ENCODE results near the gene SLC5A2.
"Not testable (repeated sequence)": the region's sequence is repeated elsewhere in the genome, so short reads cannot be mapped to it uniquely, and the experiment has no call there.

Gene SLC5A2

DNA sequence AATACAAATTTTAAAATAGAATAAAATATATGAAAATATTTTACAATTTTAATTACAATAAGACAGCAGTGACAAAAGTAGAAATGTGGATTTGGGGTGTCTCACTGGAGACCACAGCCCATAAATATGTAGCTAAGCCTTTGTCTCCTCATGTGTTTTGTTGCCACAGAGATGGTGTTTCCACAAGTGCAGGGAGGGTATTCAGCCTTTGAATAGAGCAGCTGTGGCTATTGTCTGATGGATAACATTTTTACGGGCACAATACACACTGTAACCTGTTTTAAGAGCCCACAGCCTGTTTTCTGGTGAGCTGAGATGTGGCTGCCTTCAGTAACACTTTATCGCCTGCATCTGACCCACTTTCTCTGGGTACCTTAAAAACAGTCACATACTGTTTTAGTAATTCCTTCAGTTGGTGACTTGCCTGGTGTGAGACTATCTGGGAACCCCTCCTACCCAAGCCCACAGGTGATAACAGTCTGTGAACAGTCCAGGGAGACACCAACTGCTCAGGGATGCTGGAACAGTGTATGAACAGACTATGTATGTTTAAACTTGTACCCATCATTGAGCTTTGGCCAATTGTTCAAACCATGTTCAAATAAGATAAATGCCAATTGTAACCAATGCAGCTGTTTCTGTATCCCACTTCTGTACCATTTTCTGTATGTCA, 37.0 kb downstream of the SLC5A2 start:
- Histone ChIP-seq H3K79me2 (ENCODE audit: low read length) (no peaks in the 10 kb centered on the region), H3K9ac (ENCODE audit: low read length) (no peak overlapping the region), H3K4me1 (ENCODE audit: low read length) (no peaks in the 10 kb centered on the region), H3K27ac (ENCODE audit: low read length) (no peak overlapping the region), H3K4me2 (ENCODE audit: low read length) (no peak overlapping the region), H4K20me1 (ENCODE audit: insufficient read depth, low read length) (no peaks in the 10 kb centered on the region), H3K9me3 (ENCODE audit: insufficient read depth, low read length) (no peaks in the 10 kb centered on the region), H2AFZ (ENCODE audit: low read depth, low read length) (no peak overlapping the region), H3K36me3 (replicated peaks; ENCODE audit: low read depth, low read length) (no peaks in the 10 kb centered on the region), H3K27me3 (ENCODE audit: low read depth, low read length) (no peaks in the 10 kb centered on the region), H3K4me3 (ENCODE audit: low read length) (no peak overlapping the region)
- no peak for TF ChIP-seq EZH2phosphoT487 (IDR thresholded peaks at IDR 0.05; ENCODE audit: low read depth)
- TF ChIP-seq, protein P1, sequence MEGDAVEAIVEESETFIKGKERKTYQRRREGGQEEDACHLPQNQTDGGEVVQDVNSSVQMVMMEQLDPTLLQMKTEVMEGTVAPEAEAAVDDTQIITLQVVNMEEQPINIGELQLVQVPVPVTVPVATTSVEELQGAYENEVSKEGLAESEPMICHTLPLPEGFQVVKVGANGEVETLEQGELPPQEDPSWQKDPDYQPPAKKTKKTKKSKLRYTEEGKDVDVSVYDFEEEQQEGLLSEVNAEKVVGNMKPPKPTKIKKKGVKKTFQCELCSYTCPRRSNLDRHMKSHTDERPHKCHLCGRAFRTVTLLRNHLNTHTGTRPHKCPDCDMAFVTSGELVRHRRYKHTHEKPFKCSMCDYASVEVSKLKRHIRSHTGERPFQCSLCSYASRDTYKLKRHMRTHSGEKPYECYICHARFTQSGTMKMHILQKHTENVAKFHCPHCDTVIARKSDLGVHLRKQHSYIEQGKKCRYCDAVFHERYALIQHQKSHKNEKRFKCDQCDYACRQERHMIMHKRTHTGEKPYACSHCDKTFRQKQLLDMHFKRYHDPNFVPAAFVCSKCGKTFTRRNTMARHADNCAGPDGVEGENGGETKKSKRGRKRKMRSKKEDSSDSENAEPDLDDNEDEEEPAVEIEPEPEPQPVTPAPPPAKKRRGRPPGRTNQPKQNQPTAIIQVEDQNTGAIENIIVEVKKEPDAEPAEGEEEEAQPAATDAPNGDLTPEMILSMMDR (IDR thresholded peaks at IDR 0.05; ENCODE audit: low read depth, low read length): no peak

DNA sequence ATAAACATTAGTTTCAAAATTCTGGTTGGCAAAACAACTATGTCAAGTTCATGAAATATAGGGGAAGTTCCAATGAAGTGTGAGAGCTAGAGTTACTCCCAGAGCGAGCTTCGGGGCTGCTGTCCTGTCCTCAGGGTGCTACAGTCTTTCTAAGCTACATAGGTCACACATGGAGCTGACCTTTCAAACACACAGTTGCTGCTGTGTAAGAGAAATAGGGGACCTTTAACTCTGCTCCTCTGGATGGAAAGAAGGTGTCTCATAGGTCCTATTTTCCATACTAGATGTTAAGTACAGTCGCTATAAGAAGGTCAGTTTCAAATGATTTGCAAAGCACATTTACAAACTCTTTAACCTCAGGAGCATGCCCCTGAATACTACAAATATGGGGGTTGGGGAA, 38.4 kb downstream of the SLC5A2 start:
- Histone ChIP-seq H3K9ac (ENCODE audit: low read length) (no peak overlapping the region), H2AFZ (ENCODE audit: low read depth, low read length) (no peak overlapping the region), H4K20me1 (ENCODE audit: insufficient read depth, low read length) (no peaks in the 10 kb centered on the region), H3K9me3 (ENCODE audit: insufficient read depth, low read length) (no peaks in the 10 kb centered on the region), H3K27ac (ENCODE audit: low read length) (no peak overlapping the region), H3K27me3 (ENCODE audit: low read depth, low read length) (no peaks in the 10 kb centered on the region), H3K36me3 (replicated peaks; ENCODE audit: low read depth, low read length) (no peaks in the 10 kb centered on the region), H3K79me2 (ENCODE audit: low read length) (no peaks in the 10 kb centered on the region), H3K4me3 (ENCODE audit: low read length) (no peak overlapping the region), H3K4me1 (ENCODE audit: low read length) (no peaks in the 10 kb centered on the region), H3K4me2 (ENCODE audit: low read length) (no peak overlapping the region)
- TF ChIP-seq, protein P1 (IDR thresholded peaks at IDR 0.05; ENCODE audit: low read depth, low read length): no peak
- no peak for TF ChIP-seq EZH2phosphoT487 (IDR thresholded peaks at IDR 0.05; ENCODE audit: low read depth)

DNA sequence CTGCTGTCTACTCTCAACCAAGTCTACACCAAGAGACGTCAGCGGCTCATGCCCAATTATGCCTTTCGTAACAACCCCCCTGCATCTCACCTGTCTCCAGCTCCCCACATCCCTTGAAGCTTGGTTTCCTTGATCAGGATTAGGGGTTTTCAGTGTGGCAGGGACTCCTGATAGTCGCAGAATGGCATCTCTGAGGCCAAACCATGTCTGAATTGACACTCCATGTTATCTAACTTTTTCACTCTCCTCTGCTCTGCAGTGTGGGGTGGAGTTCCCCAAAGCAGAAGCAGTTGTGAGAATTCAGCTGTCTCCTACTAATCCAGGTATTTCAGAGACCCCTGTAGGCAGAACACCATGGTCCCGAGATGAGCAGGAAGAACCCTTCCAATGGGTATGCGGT, 39.1 kb downstream of the SLC5A2 start:
- Histone ChIP-seq H3K4me2 (ENCODE audit: low read length) (no peak overlapping the region), H3K27ac (ENCODE audit: low read length) (no peak overlapping the region), H3K4me3 (ENCODE audit: low read length) (no peak overlapping the region), H3K9me3 (ENCODE audit: insufficient read depth, low read length) (no peaks in the 10 kb centered on the region), H2AFZ (ENCODE audit: low read depth, low read length) (no peak overlapping the region), H3K9ac (ENCODE audit: low read length) (no peak overlapping the region), H3K36me3 (replicated peaks; ENCODE audit: low read depth, low read length) (no peaks in the 10 kb centered on the region), H3K27me3 (ENCODE audit: low read depth, low read length) (no peaks in the 10 kb centered on the region), H3K4me1 (ENCODE audit: low read length) (no peaks in the 10 kb centered on the region), H4K20me1 (ENCODE audit: insufficient read depth, low read length) (no peaks in the 10 kb centered on the region), H3K79me2 (ENCODE audit: low read length) (no peaks in the 10 kb centered on the region)
- TF ChIP-seq EZH2phosphoT487 (IDR thresholded peaks at IDR 0.05; ENCODE audit: low read depth): no peak
- TF ChIP-seq, protein P1 (IDR thresholded peaks at IDR 0.05; ENCODE audit: low read depth, low read length): no peak

DNA sequence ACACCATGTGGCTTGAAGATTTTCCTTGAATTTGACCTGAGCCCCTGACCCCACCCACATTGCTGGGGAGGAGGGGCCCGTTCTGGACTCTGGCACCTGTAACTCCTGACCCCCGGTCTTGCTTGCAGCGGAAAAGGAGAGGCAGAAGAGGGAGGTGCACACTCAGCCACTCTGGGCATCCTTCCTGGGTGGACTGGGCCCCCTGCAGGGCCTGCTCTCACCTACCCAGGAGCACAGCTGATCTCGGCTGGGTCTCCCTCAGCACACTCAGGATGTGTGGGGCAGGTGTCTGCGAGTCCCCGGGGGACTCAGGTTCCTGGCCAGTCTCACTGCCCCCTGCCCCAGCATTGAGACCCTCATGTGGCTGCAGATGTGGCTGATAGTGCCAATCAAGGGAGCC, 40.8 kb downstream of the SLC5A2 start:
- H4K20me1 ChIP-seq (ENCODE audit: insufficient read depth, low read length); H3K9ac ChIP-seq (ENCODE audit: low read length); H2AFZ ChIP-seq (ENCODE audit: low read depth, low read length); H3K9me3 ChIP-seq (ENCODE audit: insufficient read depth, low read length); H3K4me2 ChIP-seq (ENCODE audit: low read length); H3K36me3 ChIP-seq (replicated peaks; ENCODE audit: low read depth, low read length); H3K4me3 ChIP-seq (ENCODE audit: low read length); H3K27me3 ChIP-seq (ENCODE audit: low read depth, low read length); H3K79me2 ChIP-seq (ENCODE audit: low read length); H3K27ac ChIP-seq (ENCODE audit: low read length); H3K4me1 ChIP-seq (ENCODE audit: low read length): not testable (repeated sequence)
